ENCODE data around the gene TNS1.

The TNS1 gene

DNA sequence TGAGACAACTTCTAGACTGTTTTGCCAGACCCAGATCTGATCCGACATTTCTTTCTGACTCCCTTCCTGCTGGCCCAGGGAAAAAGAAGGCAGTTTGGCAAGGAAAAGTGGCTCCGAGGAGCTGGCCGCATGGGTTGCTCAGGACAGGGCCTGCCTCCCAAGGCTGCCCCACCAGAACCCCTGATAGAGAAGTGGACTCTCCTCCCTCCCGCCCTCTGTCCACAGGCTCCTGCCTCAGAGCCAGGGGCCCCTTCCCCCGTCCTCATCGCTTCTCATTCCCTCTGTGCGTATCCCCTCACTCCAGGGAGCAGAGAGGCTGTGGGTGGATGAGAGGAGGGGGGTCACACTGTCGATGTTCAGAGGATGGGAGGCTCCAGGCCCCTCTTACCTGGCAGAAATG is 110.2 kb downstream of the TNS1 start:
- no peak for DNase-seq

- DNase-seq: no peak
Observed at GRCh38 chr2:217890445-217890844, 112.3 kb downstream of the TNS1 start.

DNA sequence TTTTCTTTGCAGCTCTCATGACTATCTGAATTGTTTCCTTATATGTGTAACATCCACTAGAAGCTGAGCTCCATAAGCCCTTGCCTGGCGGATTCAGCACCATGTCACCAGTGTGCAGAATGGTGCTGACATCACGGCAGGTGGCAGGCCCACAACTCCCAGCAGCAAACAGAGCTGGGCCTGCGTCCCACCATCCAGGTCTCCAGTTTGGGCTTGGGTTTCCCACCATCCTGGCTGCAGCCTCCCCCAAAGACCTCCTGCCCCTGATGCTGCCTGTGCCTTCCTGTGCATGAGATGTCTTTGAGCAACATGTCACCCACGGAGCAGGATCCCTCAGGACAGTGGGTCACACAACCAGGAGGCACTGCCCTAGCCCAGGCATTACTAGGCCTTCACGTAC is 113.1 kb downstream of the TNS1 start:
- no peak for DNase-seq

DNA sequence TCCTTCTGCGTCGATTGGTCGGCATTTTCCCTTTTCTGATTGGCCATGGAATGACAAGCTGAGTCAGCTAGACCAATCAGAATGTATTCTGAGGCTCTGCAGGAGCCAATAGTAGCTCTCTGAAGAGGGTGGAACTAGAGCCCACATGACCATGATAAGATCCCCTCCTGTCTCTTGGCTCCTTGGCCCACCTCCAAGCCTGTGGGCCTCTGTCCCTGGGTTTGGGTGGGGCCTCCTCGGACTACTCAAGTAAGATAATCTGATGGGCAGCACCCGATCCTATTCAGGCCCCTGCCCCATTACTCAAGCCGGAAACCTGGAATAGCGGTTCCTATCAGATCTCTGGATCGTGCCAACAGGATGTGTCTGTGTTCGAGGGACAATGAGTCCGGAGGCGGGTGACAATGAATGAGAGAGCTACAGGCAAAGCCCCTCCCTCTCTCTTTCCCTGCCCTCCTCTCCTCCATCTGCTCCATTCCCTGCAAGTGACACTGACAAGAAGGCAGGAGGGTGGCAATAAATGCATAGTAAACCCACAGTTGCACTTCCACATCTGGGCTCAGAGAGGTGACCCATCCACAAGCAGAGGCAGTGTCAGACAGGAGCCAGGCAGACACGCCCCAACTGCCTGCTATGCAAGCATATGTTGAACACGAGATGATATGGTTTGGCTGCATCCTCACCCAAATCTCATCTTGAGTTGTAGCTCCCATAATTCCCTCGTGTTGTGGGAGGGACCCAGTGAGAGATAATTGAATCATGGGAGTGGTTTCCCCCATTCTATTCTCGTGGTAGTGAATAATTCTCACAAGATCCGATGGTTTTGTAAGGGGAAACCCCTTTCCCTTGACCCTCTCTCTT is 114.7 kb downstream of the TNS1 start:
- no peak for DNase-seq

GRCh38 chr2:217886720-217887309 is 116.0 kb downstream of the TNS1 start:
- peak; percentile 23 for DNase-seq

DNA sequence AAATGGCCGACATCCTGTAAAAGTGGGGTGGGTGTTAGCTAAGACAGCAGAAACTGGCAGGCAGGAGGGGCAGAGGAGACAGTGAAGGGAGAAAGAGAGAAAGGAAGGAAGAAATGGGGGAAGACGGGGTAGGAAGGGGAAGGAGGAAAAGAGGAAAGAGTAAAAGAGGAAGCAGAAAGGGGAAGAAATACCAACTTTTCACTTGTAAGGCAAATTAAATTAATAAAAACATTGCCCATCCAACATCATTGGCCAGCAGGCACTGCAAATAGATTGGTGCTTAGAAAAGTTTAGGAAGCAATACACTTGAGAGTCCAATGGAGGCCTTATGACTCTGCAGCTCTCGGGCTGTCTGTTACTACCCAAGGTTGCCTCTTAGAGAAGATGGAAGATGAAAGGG is 116.7 kb downstream of the TNS1 start:
- DNase-seq: no peak

DNA sequence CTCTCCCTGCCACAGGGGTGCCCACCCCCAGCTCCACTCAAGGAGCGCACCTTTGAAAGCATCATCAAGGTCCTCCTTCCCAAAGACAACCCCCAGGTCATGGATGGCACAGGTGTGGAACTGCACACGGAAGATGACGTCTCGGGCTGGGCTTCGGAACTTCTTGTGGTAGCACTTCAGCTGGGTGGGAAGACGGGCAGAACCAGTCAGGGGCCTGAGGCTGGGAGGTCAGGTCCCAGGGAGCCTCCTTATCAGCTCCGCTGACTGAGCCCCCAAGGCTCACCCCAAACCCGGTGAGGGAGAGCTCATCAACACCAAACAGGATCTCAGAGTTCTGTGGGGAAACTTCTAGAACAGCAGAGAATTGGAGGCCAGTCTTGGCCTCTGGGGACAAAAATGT is 117.8 kb downstream of the TNS1 start:
- DNase-seq: no peak

GRCh38 chr2:217880891-217881290 is 121.9 kb downstream of the TNS1 start:
- no peak for DNase-seq

DNA sequence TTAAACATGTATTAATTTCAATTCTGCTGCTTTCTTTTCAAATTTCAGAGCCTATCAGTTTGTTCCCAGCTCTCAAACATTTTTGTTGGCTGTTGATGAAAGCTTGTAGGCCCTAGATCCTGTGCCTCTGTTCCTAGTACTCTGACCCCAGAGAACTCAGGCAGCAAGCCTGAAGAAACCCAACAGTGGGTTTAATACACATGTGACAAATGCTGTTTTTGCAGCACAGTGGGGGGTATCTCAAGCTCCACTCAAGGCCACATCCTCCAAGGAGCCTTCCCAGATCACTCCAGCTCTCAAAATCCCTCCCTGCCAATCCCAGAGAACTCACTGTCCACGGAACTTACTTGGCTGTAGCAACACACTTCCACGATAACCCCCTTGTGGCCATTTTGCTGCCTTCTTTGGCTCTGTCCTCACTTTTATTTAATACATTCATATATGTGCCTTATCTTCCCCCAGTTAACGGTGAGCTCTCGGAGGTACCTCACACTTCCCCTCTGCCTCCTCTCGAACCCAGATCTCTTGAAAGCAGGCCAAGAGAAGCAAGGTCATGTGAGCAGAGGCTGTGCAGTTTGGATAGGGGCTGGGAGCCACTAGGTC is 122.4 kb downstream of the TNS1 start:
- no peak for DNase-seq

- DNase-seq: no peak
Observed at GRCh38 chr2:217878915-217879590, 123.7 kb downstream of the TNS1 start.

GRCh38 chr2:217877866-217878265 is 124.9 kb downstream of the TNS1 start:
- DNase-seq: no peak

- DNase-seq: no peak
Observed at GRCh38 chr2:217876253-217876570, 126.6 kb downstream of the TNS1 start.

GRCh38 chr2:217875556-217876252 is 127.1 kb downstream of the TNS1 start:
- no peak for DNase-seq

DNA sequence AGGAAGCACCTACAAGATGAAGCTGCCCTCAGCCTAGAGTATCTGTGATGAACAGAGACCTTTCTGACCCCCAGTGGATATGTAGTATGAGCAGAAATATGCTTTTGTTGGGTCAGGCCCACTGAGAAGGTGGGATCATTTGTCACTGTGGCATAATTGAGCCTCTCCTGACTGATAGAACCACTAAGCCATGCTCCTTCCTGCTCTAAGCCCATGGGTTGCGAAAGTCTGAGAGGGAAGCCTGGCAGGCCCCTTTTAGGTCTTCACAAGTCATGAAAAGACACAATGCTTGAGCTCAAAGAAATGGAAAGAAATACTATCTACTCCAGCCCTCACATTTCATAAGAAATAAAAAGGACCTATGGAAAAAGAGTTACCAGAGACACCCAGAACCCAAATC is 127.7 kb downstream of the TNS1 start:
- DNase-seq: no peak

- DNase-seq: no peak
Observed at GRCh38 chr2:217873371-217873770, 129.4 kb downstream of the TNS1 start.

DNA sequence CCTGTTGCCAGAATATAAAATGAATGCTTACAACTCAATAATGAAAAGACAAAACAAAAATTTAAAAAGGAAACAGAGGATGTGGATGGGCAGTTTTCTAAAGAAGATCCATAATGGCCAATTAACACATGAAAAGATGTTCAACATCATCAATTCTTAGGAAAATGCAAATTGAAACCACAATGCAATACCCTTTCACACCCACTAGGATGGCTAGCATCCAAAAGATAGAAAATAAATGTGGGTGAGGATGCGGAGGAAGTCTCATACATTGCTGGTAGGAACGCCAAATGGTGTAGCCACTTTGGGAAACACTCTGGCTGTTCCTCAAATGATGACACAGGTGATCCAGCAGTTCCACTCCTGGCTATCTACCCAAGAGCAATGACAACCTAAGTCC is 130.5 kb downstream of the TNS1 start:
- no peak for DNase-seq

DNA sequence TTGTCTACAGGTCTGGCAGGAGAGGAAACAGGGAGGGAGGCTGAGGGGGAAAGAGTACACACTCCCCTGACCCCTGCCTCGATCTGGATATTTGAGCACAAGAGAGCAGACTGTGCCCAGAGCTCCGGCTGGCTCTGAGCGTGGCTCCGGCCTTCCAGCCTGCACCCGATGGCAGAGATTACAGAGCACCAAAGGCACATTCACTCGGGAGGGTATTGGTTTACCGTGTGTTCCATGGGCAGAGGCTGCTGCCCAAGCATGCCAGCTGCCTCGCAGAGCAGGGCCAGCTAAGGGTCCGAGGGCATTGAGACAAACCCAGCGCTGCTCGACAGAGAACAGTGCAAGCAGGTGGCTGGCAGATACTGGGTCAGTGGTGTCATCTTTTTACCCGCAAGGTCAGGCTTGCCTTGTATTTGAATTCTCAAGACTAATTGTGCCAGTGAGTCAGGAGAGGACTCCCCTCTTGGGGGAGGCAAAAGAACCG is 132.2 kb downstream of the TNS1 start:
- no peak for DNase-seq

DNA sequence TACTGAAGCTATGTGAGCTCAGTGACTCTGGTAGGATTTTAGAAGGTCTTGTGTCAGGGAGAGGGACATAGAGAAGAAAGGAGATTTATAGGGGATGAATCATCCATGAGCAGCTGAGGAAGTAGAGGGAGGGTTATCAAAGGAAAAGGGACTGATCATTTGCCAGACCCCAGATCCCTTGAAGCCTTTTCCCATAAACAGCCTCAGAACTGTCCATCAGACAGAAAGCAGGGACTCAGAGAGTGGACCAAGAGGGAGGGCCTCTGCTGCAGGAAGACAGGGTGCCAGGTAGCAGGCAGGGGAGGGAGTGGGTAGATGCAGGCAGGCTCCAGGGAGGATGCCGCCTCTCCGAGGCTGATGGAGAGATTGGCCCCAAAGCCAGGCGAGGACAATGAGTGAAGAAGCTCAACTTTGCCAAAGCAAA is 133.9 kb downstream of the TNS1 start:
- DNase-seq: no peak

GRCh38 chr2:217868265-217868892 is 134.4 kb downstream of the TNS1 start:
- no peak for DNase-seq

DNA sequence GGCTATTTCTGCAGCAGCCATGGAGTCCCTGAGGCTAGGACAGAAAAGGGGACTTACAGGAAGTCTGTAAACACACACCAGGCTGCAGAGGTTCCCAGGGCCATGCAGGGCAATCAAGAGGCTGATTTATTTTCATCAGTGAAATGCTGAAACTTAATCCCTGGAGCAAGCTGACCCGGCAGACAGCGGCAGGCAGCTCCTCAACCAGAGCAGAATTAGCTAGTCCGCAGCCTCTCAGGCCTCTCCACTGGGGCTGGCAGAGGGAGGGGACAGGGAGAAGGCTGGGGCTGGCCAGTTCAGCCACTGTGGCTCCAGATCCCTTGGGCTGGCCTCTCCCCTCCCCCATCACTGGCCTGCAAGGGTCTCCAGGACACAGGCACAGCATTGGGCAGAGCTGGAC is 136.3 kb downstream of the TNS1 start:
- no peak for DNase-seq

- no peak for DNase-seq
Observed at GRCh38 chr2:217864963-217865772, 137.6 kb downstream of the TNS1 start.

- DNase-seq: no peak
Observed at GRCh38 chr2:217863883-217864282, 138.9 kb downstream of the TNS1 start.
